ENCODE results near the gene SLC35F2.
"Not testable (repeated sequence)": the region's sequence is repeated elsewhere in the genome, so short reads cannot be mapped to it uniquely, and the experiment has no call there.

SLC35F2 gene

DNA sequence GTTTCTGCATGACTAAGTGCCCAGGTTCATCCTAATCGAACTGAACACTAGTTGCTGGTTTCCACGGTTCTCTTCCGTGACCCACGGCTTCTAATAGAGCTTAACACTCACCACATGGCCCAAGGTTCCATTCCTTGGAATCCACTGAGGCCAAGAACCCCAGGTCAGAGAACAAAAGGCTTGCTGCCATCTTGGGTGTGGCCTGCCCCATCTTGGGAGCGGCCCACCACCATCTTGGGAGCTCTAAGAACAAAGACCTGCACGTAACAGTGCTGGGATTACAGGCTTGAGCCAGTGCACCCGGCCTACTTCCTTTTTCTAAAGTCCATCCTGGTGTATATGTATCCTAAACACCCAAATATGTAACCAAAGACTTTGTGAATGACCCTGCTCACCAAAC is 68.8 kb downstream of the SLC35F2 start:
- DNase-seq (ENCODE audit: low spot score), result no peak

DNA sequence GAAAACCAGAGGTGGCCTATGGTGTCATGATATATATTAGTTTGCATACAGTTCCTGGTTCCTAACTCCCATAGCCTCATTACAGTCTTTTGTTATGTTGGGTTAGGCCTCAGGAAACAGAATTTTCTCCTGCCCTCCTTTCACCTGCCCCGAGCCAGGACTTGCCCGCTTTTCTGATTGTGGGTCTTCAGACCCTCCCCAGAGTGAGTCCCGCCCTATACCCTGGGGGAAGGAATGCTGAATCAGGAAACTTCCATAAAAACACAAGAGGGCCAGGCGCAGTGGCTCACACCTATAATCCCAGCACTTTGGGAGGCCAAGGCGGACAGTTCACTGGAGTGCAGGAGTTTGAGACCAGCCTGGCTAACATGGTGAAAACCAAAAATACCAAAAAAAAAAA is 70.9 kb downstream of the SLC35F2 start:
- no peak for DNase-seq (ENCODE audit: low spot score)

GRCh38 chr11:107785401-107785800 is 73.2 kb downstream of the SLC35F2 start:
- no peak for DNase-seq (ENCODE audit: low spot score)

DNA sequence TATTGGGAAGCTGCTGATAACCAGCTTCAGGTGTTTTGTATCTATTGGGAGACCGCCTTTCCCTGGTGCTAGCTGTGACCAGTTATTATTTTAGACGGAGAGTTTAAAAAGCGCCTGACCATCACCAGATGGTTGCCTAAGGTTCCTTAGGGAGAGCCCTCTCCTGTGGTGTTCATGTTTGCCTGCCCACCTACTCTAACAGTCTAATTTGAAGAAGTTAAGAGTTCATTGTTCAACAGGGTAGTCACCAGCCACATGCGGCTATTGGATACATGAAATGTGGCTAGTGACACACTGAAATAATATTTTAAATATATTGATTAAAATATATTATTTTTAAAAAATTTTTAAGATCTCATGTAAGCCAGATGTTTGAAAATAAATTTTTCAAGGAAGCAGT is 75.5 kb downstream of the SLC35F2 start:
- no peak for DNase-seq (ENCODE audit: low spot score)

DNA sequence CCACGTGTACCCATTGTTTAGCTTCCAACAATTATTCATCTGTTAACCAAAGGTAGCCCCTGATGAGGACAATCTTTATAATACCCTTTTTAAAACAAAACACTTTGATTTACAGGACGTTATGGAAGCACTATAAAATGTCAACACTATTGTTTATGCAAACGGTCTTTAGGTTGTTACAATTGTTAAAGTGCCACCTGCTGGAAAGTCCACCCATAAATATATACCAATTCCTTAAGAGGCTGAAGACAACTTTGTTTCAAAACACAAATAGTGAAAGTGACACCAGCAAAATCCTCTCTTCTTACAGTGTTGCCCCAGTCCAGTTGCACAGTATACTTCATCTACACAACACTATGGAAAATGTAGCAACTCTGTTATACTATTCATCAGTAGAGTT is 77.8 kb downstream of the SLC35F2 start:
- no peak for DNase-seq (ENCODE audit: low spot score)

GRCh38 chr11:107780136-107780535 is 78.5 kb downstream of the SLC35F2 start:
- DNase-seq (ENCODE audit: low spot score), result no peak

DNA sequence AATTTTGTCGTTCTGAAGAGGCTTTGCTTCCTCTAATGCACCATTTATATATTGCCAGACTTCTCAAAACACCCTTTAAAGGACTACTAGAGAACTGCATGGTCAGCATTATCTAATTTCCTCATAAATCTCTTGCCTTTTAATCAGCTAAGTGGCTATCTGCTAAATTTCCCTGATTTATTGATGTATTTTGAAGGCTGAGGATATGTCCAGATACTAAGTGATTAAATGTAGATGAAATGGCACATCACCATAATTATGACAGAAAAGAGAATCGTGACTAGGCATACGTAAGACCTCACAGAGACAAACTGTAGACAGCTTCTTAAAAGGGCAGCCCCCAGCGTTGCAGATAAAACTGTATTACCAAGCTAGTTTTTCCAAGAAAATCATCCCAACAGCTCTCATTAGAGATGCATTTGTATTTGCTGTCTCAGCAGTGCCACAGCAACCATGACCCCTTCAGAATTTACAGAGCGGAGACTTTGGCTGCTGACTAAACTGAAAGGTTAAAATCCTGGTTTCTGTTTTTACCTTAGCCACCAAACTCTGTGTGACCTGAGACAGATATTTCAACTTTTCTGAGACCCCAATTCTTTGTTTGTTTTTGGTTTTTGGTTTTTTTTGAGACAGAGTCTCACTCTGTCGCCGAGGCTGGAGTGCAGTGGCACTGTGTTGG is 79.6 kb downstream of the SLC35F2 start:
- DNase-seq (ENCODE audit: low spot score), result no peak

DNA sequence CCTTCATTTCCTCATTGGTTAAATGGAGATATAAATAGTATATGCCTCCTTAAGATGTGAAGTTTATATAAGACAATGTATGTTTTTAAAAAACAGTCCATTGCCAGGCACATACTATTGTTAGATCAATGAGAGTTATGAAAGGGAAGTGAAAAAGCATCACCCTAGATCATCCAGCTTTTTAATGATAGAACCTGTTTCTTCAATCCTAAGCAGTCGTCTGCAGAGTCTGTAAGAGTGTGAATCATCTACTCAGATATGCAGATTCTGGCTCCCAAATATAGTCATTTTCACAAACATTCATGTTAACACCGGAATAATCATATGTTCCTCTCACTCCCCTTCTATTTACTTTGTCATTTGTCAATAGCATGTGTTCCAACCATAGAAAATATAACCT is 81.5 kb downstream of the SLC35F2 start:
- DNase-seq (ENCODE audit: low spot score), result no peak

- DNase-seq (ENCODE audit: low spot score), result no peak
Measured at GRCh38 chr11:107776062-107776461, 82.5 kb downstream of the SLC35F2 start.

GRCh38 chr11:107770551-107770951 is 88.0 kb downstream of the SLC35F2 start:
- no peak for DNase-seq (ENCODE audit: low spot score)

DNA sequence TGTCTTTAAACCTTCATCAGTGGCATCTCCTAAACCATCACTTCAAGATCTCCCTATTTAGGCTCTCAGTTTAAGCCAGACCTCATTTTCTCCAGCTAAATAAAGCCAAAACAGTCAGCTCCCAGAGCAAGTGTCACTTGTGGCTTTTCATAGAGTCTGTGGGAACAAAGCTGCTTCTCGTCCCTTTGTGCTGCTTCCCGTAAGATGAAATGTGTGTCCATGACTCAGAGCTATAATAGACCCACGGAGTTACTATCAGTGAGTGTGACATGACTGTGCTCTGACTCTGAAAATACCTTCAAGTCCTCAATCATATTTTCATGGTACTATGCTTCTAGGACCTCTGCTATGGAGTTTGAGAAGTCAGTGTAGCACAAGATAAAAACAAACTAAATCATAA is 89.4 kb downstream of the SLC35F2 start:
- no peak for DNase-seq (ENCODE audit: low spot score)

- not testable (repeated sequence) for DNase-seq (ENCODE audit: low spot score)
Measured at GRCh38 chr11:107758719-107759355, 99.8 kb downstream of the SLC35F2 start.

GRCh38 chr11:107757661-107758060 is 100.9 kb downstream of the SLC35F2 start:
- DNase-seq (ENCODE audit: low spot score), result no peak

- no peak for DNase-seq (ENCODE audit: low spot score)
Measured at GRCh38 chr11:107756553-107756952, 102.0 kb downstream of the SLC35F2 start.

DNA sequence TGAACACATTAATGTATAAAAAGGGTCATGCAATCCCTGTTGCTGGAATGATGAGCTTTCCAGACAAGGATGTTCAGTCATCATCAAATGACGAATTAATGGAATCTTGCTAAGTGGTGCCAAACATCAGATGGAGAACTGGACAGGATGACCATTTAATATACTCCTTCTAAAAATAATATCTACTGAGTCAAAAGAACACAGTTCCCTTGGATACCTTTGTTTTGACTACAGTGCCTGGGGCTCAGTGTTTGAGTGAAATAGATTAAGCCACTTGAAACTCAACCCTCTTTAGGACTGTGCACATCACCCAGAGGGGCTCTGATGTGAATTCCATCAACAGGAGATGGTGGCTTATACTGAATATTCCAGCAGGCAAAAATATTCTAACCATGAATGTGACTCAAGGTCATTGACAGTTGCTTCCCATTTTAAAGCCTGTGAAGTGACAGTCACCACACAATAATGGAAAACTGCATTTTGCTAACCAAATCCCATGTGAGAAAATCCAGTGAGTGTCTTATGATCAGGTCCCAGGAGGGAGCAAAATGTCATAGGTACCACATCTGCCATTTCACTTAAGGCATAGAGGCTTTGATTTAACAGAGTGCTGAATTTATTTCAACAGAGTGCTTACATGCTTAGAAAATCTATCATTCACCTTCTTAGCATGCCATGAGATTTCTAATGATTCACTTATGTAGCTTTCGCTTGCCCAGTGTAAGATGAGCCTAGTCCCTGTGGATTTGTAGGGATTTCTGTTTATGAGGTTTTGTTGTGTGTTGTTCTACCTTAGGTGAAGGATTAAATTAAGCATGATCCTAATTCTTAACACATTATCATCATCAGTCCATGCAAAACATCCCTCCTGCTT is 105.4 kb downstream of the SLC35F2 start:
- no peak for DNase-seq (ENCODE audit: low spot score)

GRCh38 chr11:107752508-107752907 is 106.1 kb downstream of the SLC35F2 start:
- no peak for DNase-seq (ENCODE audit: low spot score)

- DNase-seq (ENCODE audit: low spot score), result no peak
Measured at GRCh38 chr11:107751082-107751481, 107.5 kb downstream of the SLC35F2 start.

- no peak for DNase-seq (ENCODE audit: low spot score)
Measured at GRCh38 chr11:107750313-107750712, 108.3 kb downstream of the SLC35F2 start.

GRCh38 chr11:107747622-107748021 is 111.0 kb downstream of the SLC35F2 start:
- no peak for DNase-seq (ENCODE audit: low spot score)

- no peak for DNase-seq (ENCODE audit: low spot score)
Measured at GRCh38 chr11:107744736-107745135, 113.9 kb downstream of the SLC35F2 start.

GRCh38 chr11:107743191-107743590 is 115.4 kb downstream of the SLC35F2 start:
- DNase-seq (ENCODE audit: low spot score), result no peak

- DNase-seq (ENCODE audit: low spot score), result no peak
Measured at GRCh38 chr11:107741044-107741823, 117.4 kb downstream of the SLC35F2 start.

Measured in ecto neural progenitor cell (in vitro differentiated cells).